ENCODE results near the gene CDH13. TPM values are rescaled to one million over a fixed set of nuclear protein-coding genes. Genes with fewer than 3 reads are reported as not detected.

The CDH13 gene
- polyA plus RNA-seq, 5 donors: 2.5 to 4.6 (median 3.3) TPM

DNA sequence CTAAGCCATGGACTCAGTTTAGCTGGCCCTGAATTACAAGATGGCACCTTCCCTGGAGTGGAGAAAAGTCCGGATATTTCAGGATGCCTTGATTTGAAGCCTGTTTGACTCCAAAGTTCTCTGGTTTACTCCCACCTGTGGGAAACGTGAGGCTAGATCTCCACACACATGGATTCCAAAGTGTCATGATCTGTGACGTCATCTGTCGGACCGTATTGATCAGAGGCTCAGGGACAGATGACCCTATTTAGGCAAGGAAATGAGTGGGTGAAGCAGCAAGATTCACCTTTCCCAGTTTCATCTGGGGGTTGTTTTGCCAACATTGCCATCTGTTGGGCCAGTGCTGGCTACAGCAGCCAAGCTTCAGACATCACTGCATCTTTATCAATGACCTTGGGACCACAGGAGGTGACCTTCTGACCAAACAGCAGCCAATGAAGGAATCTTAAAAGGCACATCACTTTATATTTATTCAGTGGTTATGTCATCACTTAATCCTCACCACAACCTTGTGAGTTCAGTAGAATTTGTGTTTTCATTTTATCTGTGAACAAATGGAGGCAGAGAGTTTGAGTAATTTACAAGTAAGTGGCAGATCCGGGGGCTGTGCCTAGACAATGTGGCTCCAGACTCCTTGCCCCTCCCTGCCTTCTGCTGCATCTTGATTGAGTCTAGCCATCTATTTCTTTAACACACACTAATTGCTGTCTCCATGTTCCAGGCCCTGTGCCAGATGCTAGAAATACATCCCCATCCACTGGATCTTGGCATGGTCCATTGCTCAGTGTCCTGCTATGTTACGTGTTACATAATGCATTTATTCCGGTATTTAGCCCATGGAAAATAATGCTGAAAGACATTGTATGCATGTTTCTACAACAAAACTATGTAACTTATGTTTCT lies 1.5 kb upstream of the CDH13 start:
- no peak for DNase-seq

- no peak for DNase-seq
Observed at GRCh38 chr16:82628088-82628423, 1.3 kb downstream of the CDH13 start.

DNA sequence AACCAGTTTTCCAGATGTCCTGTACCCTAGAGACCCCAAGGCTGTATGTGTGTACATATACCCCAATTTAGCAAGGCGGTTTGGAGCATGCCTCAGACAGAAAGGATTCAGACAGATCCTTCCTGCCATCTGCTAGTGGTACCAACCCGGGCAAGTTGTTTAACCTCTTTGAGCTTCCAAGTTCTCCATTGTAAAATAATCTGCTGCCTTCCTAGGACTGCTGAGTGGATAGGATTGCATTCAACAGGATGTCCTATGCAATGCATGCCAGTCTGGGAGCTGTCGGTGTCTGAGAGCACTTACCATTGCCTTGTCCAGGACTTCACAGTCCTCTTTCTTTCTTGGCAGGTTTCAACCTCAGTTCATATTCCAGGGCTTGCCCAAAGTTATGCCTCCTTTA lies 1.9 kb downstream of the CDH13 start:
- no peak for DNase-seq

DNA sequence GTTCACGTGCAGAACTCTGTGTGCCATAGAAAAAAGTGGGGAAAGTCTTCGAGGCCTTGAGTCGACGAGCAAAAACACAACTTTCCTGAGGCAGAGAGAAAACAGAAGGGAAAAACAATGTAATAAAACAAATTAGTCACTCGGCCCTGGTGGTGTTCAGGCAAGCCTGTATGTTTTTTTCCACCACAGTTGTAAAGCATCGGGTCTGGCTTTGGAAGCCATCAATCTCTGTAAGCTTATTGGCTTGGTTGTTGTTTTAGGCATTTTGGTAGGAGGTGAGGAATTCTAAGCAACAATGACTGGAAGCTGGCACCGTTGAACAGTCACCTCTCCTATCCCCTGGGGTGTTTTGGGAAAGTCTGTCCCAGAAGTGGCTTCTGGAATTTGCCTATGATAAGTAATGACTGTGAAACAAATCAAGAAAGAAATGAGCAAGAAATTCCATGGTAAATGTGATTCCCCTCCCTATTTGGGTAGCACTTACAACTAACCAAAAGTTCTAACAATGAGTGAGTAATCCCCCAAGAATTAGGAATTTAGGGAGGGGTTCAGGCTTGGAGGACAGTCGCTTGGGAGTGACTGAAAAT lies 2.8 kb downstream of the CDH13 start:
- no peak for DNase-seq

DNA sequence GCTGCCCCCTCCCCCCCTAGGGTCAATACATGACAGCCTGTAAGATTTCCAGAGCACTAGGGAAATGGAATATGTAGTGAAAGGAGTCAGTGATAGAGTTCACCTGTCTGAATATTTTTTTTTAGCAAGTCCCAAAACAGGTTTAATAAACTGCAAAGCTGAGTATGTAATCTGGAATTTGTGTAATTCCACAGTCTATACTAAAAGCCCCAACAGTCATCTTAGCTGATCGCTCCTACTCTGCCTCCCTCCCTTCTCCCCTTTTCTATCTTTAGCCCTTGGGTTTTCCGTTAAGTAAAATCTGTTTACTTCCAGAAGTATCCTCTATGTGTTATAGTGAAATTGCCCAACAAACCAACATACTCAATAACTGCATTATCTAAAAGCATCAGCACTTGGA lies 3.5 kb downstream of the CDH13 start:
- no peak for DNase-seq

DNA sequence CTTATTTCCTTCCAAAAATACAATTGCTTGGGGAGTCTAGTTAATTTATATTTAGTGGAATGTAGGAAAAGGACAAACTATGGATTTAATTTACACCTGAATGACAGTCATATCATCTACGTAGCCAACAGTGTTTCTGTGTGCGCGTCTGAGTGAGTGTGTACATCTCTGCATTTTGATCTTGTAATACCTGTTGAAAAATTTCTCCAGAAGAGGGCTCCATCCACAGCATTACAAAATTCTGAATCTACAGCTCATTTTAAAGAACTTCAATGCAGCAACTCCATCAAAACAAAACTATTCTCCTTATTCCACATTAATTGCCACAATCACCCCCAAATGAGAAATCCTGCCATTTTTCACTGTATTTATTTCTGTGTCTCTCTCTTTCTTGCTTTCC lies 3.9 kb downstream of the CDH13 start:
- no peak for DNase-seq

GRCh38 chr16:82631701-82632685 lies 5.2 kb downstream of the CDH13 start:
- DNase-seq: no peak

DNA sequence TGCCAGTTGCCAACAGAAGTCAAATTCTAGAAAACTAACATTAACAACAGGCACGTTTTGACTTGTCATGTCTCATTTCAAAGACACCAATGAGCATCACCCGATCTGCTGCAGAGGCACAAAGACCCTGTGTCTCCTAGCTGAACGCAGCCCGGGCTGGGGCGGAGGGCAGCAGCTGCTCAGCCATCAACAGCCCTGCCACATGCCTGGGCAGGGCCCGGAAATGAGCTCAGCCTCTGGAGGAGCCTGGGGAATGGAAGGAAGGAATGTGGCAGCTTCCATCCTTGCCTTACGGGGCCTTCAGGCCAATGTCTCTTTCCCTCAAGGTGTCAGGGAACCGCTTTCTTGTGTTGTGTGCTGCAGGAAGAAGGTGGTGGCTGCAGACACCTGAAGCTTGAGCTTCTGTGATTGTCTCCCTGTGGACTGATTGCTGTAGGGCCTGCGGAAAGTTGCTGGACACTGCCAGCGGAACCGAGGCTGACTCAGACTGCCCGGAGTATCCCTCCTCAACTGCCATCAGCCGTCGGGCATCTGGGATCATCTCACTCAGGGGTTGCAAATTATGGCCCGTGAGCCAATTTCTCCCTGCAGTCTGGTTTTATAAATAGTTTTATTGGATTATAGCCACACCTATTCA lies 7.3 kb downstream of the CDH13 start:
- DNase-seq: no peak

GRCh38 chr16:82634955-82635610 lies 8.3 kb downstream of the CDH13 start:
- DNase-seq: no peak

DNA sequence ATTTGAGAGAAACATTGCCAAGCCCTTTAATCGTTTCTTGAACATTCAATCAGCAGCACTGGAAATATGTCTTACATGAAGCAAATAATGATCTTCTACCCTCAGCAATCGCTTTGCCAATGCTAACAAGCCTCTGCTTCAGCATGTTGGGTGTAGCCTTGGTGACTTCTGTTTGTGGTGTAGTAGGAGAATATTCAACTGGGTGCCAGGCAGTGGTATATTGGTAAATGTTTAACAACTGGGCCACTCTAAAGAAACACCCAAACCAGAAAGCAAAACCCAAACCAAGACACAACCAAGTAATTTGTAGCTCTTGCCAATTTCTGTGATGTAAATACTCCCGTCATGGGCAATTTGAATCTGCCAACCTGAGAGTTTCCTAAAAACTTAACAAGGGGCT lies 9.7 kb downstream of the CDH13 start:
- no peak for DNase-seq

- no peak for DNase-seq
Observed at GRCh38 chr16:82636958-82637357, 10.2 kb downstream of the CDH13 start.

DNA sequence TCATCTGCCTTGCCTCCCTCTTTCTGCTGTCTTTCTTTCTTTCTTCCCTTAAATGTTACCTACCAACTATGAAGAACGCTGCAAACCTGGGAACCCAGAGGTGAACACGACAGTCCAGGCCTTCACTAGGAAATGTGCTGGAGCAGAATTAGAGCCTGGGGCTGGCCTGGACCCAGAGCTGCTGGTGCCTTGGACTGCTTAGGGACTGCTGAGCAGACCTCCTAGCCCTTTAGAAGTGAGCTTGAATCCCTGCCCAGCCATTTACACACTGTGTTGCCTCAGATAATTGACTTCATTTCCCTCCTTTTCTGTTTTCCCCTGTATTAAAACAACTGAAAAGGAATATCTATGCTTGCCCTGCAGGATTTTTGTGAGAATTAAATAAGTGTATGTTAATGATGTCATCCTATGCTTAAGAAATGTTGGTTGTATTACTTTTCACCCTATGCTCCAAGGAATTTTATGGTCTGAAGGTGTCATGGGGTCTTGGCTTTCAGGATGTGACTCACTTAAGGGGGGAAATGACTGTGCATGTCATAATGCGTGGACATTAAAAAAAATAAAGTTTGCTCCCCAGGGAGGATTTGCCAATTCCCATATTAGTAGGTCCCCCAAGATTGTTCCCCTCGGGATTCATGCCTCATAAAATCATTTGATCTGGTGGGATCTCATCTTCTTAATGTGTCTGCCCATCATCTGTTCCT lies 11.5 kb downstream of the CDH13 start:
- no peak for DNase-seq

DNA sequence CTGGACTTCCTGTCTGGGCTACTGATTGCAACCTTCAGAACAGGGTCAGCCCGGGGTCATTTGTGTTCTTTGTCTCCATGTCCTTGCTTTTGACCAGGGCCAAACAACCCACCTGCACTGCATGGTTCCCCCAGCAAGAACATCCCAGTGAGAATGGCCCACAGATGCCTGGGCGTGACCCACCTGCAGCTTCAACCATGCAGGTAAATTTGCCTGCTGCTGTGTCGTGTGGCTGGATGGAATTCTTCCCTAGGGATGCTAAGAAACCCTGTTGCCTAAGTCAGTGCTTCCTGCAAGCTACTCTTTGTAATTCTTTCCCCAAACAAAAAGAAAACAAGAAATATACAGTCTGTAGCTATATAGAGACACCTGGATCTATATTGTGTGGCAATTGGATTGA lies 12.5 kb downstream of the CDH13 start:
- no peak for DNase-seq

- peak in 1 of 2 donors; percentile 18 for DNase-seq
Observed at GRCh38 chr16:82639666-82640336, 13.0 kb downstream of the CDH13 start.

GRCh38 chr16:82641336-82641984 lies 14.7 kb downstream of the CDH13 start:
- DNase-seq: no peak

- DNase-seq: no peak
Observed at GRCh38 chr16:82643136-82643535, 16.4 kb downstream of the CDH13 start.

- DNase-seq: no peak
Observed at GRCh38 chr16:82643936-82644630, 17.3 kb downstream of the CDH13 start.

DNA sequence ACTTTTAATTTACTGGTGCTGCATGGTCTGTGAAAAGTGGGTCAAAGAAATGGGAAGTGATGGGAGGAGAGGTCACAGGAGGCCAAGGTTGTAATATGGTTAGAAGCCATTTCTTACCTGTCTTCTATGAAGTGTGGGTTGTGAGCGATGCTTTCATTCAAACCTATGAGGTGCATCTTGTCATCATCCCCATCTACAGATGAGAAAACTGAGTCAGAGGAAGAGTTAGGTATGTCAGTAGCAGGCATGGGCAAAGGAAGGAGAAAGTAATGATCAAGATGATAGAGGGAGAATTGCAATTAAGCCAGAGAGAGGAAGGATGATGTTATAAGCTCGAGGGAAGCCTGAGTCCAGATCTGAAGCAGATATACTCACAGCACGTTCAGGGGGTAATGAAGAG lies 19.7 kb downstream of the CDH13 start:
- no peak for DNase-seq

GRCh38 chr16:82649766-82650165 lies 23.0 kb downstream of the CDH13 start:
- no peak for DNase-seq
